Esophagus muscularis mucosa (tissue), 3 donors: ENCODE data around the gene RAMACL.

ENCODE experiments used
- CTCF ChIP-seq, 3 experiments: fragments of 200-600 bp in 2 of 3; fragments of 450-650 bp in 1 of 3; sonication (generic) in 2 of 3; IDR thresholded peaks; one replicate each; pipeline ENCODE4 v1.5.1; 2017 to 2019; ENCODE audit warnings: antibody characterized with exemption in 3 of 3, mild to moderate bottlenecking in 2 of 3, moderate library complexity in 1 of 3
- POLR2A ChIP-seq: fragments of 450-650 bp; IDR thresholded peaks from one replicate; pipeline ENCODE4 v1.6.1; 2017; ENCODE audit warnings: antibody characterized with exemption, moderate library complexity, mild to moderate bottlenecking, low read depth

- no peak for TF ChIP-seq POLR2A
- no peak for TF ChIP-seq CTCF (IDR thresholded peaks at IDR 0.05)
These were observed 47.5 kb upstream of the RAMACL start for GRCh38 chr6:166633732-166634535.
